ENCODE measurements around the gene KAT6B. TPM values are rescaled to one million over a fixed set of nuclear protein-coding genes. Genes with fewer than 3 reads are reported as not detected.
A peak's percentile ranks its signal among the peaks of the same experiment; 100 is the strongest.

Gene KAT6B
- total and polyA plus RNA-seq, 7 donors, result 2.1 to 21.3 (median 16.9) TPM

- WGBS, 3 donors, result 79 to 82% (median 81%) methylated on average over 4 of the region's 4 CpGs
Measured at GRCh38 chr10:74910241-74910975, 84.0 kb downstream of the KAT6B start.

GRCh38 chr10:74910976-74911350, 84.6 kb downstream of the KAT6B start:
- intact Hi-C loops (cut with DNase I), result no loop called here
- H3K4me3 ChIP-seq, result no peak overlapping the region
- TF ChIP-seq, protein P1, sequence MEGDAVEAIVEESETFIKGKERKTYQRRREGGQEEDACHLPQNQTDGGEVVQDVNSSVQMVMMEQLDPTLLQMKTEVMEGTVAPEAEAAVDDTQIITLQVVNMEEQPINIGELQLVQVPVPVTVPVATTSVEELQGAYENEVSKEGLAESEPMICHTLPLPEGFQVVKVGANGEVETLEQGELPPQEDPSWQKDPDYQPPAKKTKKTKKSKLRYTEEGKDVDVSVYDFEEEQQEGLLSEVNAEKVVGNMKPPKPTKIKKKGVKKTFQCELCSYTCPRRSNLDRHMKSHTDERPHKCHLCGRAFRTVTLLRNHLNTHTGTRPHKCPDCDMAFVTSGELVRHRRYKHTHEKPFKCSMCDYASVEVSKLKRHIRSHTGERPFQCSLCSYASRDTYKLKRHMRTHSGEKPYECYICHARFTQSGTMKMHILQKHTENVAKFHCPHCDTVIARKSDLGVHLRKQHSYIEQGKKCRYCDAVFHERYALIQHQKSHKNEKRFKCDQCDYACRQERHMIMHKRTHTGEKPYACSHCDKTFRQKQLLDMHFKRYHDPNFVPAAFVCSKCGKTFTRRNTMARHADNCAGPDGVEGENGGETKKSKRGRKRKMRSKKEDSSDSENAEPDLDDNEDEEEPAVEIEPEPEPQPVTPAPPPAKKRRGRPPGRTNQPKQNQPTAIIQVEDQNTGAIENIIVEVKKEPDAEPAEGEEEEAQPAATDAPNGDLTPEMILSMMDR (IDR thresholded peaks at IDR 0.05), result no peak
- no peaks in the 10 kb centered on the region for H3K9me3 ChIP-seq
- peaks cover 21% of the 10 kb centered on the region for H3K4me1 ChIP-seq
- H3K36me3 ChIP-seq (ENCODE audit: insufficient read depth in 1 of 2, low read depth in 1 of 2), result no peaks in the 10 kb centered on the region
- H3K27me3 ChIP-seq (ENCODE audit: insufficient read depth in 3 of 3, low read length in 2 of 3), result no peaks in the 10 kb centered on the region
- ATAC-seq (no peak), DNase-seq (no peak)
- no peak overlapping the region for H3K27ac ChIP-seq
- 90 to 95% (median 91%) methylated on average over 2 of the region's 2 CpGs for WGBS, 3 donors

More at GRCh38 chr10:74910241-74910975, 84.0 kb downstream of the KAT6B start:
- Histone ChIP-seq H3K36me3 (ENCODE audit: insufficient read depth in 1 of 2, low read depth in 1 of 2) (no peaks in the 10 kb centered on the region), H3K4me3 (no peak overlapping the region), H3K4me1 (peaks cover 21% of the 10 kb centered on the region), H3K27ac (no peak overlapping the region), H3K27me3 (ENCODE audit: insufficient read depth in 3 of 3, low read length in 2 of 3) (no peaks in the 10 kb centered on the region), H3K9me3 (no peaks in the 10 kb centered on the region)
- TF ChIP-seq, protein P1 (IDR thresholded peaks at IDR 0.05), result no peak
- ATAC-seq, result no peak
- no peak for DNase-seq
- intact Hi-C loops (cut with DNase I), result no loop called here

- Histone ChIP-seq H3K36me3 (ENCODE audit: insufficient read depth in 1 of 2, low read depth in 1 of 2) (no peaks in the 10 kb centered on the region), H3K4me1 (peaks cover 25% of the 10 kb centered on the region), H3K27me3 (ENCODE audit: insufficient read depth in 3 of 3, low read length in 2 of 3) (no peaks in the 10 kb centered on the region), H3K27ac (no peak overlapping the region), H3K4me3 (no peak overlapping the region), H3K9me3 (no peaks in the 10 kb centered on the region)
- TF ChIP-seq, protein P1 (IDR thresholded peaks at IDR 0.05), result no peak
- intact Hi-C loops (cut with DNase I), result no loop called here
- DNase-seq (no peak), ATAC-seq (no peak)
Measured at GRCh38 chr10:74912182-74912581, 85.8 kb downstream of the KAT6B start.

DNA sequence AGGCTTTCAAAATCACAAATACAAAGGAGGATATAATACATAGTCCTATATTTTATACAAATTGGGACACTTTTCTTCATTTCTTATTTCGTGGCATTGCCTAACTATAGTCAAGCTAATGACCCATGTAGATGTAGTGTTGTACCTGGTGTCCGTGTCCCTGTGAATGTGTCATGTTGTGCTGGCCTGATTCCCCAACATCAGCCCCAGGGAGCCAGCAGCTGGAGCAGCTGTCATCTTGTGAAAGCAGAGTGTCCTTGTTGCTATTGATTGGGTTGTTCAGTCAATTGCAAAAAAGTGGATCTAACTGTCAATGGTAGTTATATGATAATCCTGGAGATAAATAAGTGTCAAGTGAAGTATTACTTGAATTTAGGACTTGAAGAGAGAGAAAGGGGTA, 86.3 kb downstream of the KAT6B start:
- H3K9me3 ChIP-seq, result no peaks in the 10 kb centered on the region
- H3K27ac ChIP-seq, result no peak overlapping the region
- TF ChIP-seq, protein P1 (IDR thresholded peaks at IDR 0.05), result no peak
- H3K4me3 ChIP-seq, result no peak overlapping the region
- 58 to 70% (median 69%) methylated on average over 2 of the region's 2 CpGs for WGBS, 3 donors
- peaks cover 30% of the 10 kb centered on the region for H3K4me1 ChIP-seq
- DNase-seq (no peak), ATAC-seq (peak in 2 of 4 donors; percentile 63 to 67)
- intact Hi-C loops (cut with DNase I), result no loop called here
- no peaks in the 10 kb centered on the region for H3K27me3 ChIP-seq (ENCODE audit: insufficient read depth in 3 of 3, low read length in 2 of 3)
- no peaks in the 10 kb centered on the region for H3K36me3 ChIP-seq (ENCODE audit: insufficient read depth in 1 of 2, low read depth in 1 of 2)
